GM23248 (cell line): ENCODE measurements around the gene ADPRHL1. TPM values are rescaled to one million over a fixed set of nuclear protein-coding genes. Genes with fewer than 3 reads are reported as not detected.
"Not testable (repeated sequence)": the region's sequence is repeated elsewhere in the genome, so short reads cannot be mapped to it uniquely, and the experiment has no call there.

Source experiments
- DNase-seq: peaks from one replicate; pipeline ENCODE4 v3.0.0-alpha.2; 2015
- H2AFZ ChIP-seq: fragments of 200-600 bp; sonication (generic); 2 replicates; pipeline ENCODE4 v1.6.1; 2016; ENCODE audit warnings: antibody characterized with exemption
- H3F3A ChIP-seq: fragments of 200-600 bp; sonication (generic); 2 replicates; pipeline ENCODE4 v1.6.1; 2016; ENCODE audit warnings: mild to moderate bottlenecking, antibody characterized with exemption, mixed run types; ENCODE audit not compliant: insufficient read depth
- H3K27ac ChIP-seq: fragments of 200-600 bp; sonication (generic); 2 replicates; pipeline ENCODE4 v1.5.1; 2016; ENCODE audit warnings: mild to moderate bottlenecking
- H3K27me3 ChIP-seq: fragments of 200-600 bp; sonication (generic); replicated peaks from 2 replicates; pipeline ENCODE4 v1.6.1; 2016; ENCODE audit warnings: mild to moderate bottlenecking; ENCODE audit not compliant: insufficient read depth
- H3K36me3 ChIP-seq: fragments of 200-600 bp; sonication (generic); 2 replicates; pipeline ENCODE4 v1.6.1; 2016; ENCODE audit warnings: low read depth, mild to moderate bottlenecking
- H3K4me1 ChIP-seq: fragments of 200-600 bp; sonication (generic); 2 replicates; pipeline ENCODE4 v1.6.1; 2016; ENCODE audit warnings: mild to moderate bottlenecking; ENCODE audit not compliant: insufficient read depth
- H3K4me2 ChIP-seq: fragments of 200-600 bp; sonication (generic); one replicate; pipeline ENCODE4 v1.6.1; 2016; ENCODE audit warnings: mild to moderate bottlenecking; ENCODE audit not compliant: unreplicated experiment
- H3K4me3 ChIP-seq: fragments of 200-600 bp; sonication (generic); 2 replicates; pipeline ENCODE4 v1.5.1; 2016; ENCODE audit warnings: mild to moderate bottlenecking
- H3K79me2 ChIP-seq: fragments of 200-600 bp; sonication (generic); 2 replicates; pipeline ENCODE4 v1.6.1; 2016; ENCODE audit warnings: mild to moderate bottlenecking; ENCODE audit not compliant: insufficient read depth
- H3K9ac ChIP-seq: fragments of 200-600 bp; sonication (generic); 2 replicates; pipeline ENCODE4 v1.6.1; 2016; ENCODE audit warnings: mild to moderate bottlenecking
- H3K9me2 ChIP-seq: fragments of 200-600 bp; sonication (generic); 2 replicates; pipeline ENCODE4 v1.6.1; 2016; ENCODE audit warnings: mixed run types, mild to moderate bottlenecking, moderate library complexity; ENCODE audit not compliant: insufficient read depth
- H3K9me3 ChIP-seq: fragments of 200-600 bp; sonication (generic); one replicate; pipeline ENCODE4 v1.6.1; 2017; ENCODE audit warnings: low read depth
- H4K20me1 ChIP-seq: fragments of 200-600 bp; sonication (generic); 2 replicates; pipeline ENCODE4 v1.6.0; 2016; ENCODE audit not compliant: insufficient read depth
- EZH2 ChIP-seq: fragments of 200-600 bp; sonication (generic); IDR thresholded peaks from 2 replicates; pipeline ENCODE4 v1.6.1; 2018; ENCODE audit warnings: antibody characterized with exemption, mild to moderate bottlenecking; ENCODE audit not compliant: insufficient read depth, poor library complexity, severe bottlenecking
- EZH2phosphoT487 ChIP-seq: fragments of 200-600 bp; sonication (generic); IDR thresholded peaks from 2 replicates; pipeline ENCODE4 v1.6.1; 2018; ENCODE audit warnings: antibody characterized with exemption, moderate library complexity, mild to moderate bottlenecking, low read depth; ENCODE audit not compliant: insufficient read depth
- WGBS, 2 experiments: methylation state at CpG; one replicate each; pipeline ENCODE4 v1.1.6; 2015 to 2017; ENCODE audit warnings: low lambda C conversion rate in 2 of 2, low coverage in 1 of 2; ENCODE audit errors: missing lambda C conversion rate in 2 of 2; 5-methylcytosine and 5-hydroxymethylcytosine counted together
- in situ Hi-C: fragments of 300-500 bp; cut with MboI; formaldehyde crosslinking; loops from 2 replicates; pipeline ENCODE4 v1.15.0; 2020
- polyA plus RNA-seq: library from polyadenylated mRNA; unstranded; fragments of >200 nt; fragmentation: Nextera tagmentation; extraction: Ambion mirVana; gene quantifications from 2 replicates; pipeline ENCODE4 v1.2.1, GENCODE V29; 2016
- total RNA-seq: library from RNA; depleted of rRNA; stranded (reverse); fragments of >200 nt; shearing (Covaris generic); gene quantifications from 2 replicates; pipeline ENCODE4 v1.2.3, GENCODE V29; 2014

Gene ADPRHL1
- total and polyA plus RNA-seq, 2 experiments from 2014 or later = 1.8 to 2.2 TPM

DNA sequence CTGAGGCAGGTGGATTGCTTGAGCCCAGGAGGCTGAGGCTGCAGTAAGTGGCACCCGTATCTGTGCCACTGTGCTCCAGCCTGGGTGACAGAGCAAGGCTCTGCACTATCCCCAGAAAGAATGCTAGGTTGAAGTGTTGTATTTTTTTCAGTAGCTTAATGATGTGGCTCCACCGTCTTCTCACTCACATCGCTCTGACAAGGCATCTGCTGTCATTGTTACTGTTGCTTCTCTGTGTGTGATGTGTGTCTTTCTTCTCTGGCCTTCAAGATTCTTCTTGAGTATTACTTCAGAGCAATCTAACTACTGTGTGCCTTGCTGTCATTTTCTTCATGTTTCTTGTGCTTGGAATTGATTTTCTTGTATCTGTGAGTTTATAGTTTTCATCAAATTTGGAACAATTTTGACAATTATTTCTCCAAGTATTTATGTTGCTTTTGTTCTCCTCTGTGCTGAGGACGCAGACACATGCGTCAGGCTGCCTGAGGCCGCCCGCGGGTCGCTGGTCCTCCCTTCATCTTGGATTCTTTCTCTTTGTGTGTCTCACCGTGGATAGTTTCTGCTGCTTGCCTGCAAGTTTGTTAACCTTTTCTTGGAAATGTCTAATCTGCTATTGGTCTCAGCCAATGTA lies 10.8 kb downstream of the ADPRHL1 start:
- no peak for DNase-seq
- 82 to 84% methylated on average over 10 of the region's 10 CpGs for WGBS, 2 experiments

GRCh38 chr13:113441661-113442060 lies 11.6 kb downstream of the ADPRHL1 start:
- H3K4me2 ChIP-seq = no peak overlapping the region
- WGBS, 2 experiments = 96 to 98% methylated on average over 29 of the region's 29 CpGs
- no peak for TF ChIP-seq EZH2phosphoT487
- TF ChIP-seq EZH2 = no peak
- H3K27ac ChIP-seq = no peak overlapping the region
- no peaks in the 10 kb centered on the region for H3F3A ChIP-seq
- no peak overlapping the region for H2AFZ ChIP-seq
- no peaks in the 10 kb centered on the region for H3K79me2 ChIP-seq
- H3K36me3 ChIP-seq = peaks cover 5% of the 10 kb centered on the region; the same call in 1 of the 2 replicates
- H3K9me3 ChIP-seq = no peaks in the 10 kb centered on the region
- H3K4me3 ChIP-seq = no peak overlapping the region
- H3K4me1 ChIP-seq = no peaks in the 10 kb centered on the region
- H4K20me1 ChIP-seq = no peaks in the 10 kb centered on the region
- DNase-seq = no peak
- in situ Hi-C loops = no loop called here
- H3K9me2 ChIP-seq = no peaks in the 10 kb centered on the region
- H3K9ac ChIP-seq = no peak overlapping the region
- H3K27me3 ChIP-seq = no peaks in the 10 kb centered on the region

More for the DNA sequence above, 10.8 kb downstream of the ADPRHL1 start:
- TF ChIP-seq EZH2phosphoT487 (no peak), EZH2 (no peak)
- Histone ChIP-seq H2AFZ (no peak overlapping the region), H3K36me3 (peaks cover 5% of the 10 kb centered on the region; the same call in 1 of the 2 replicates), H3K27ac (no peak overlapping the region), H3K4me3 (no peak overlapping the region), H3F3A (no peaks in the 10 kb centered on the region), H3K9ac (no peak overlapping the region), H3K27me3 (no peaks in the 10 kb centered on the region), H3K4me2 (no peak overlapping the region), H4K20me1 (no peaks in the 10 kb centered on the region), H3K79me2 (no peaks in the 10 kb centered on the region), H3K4me1 (no peaks in the 10 kb centered on the region), H3K9me3 (no peaks in the 10 kb centered on the region), H3K9me2 (no peaks in the 10 kb centered on the region)
- in situ Hi-C loops = no loop called here

DNA sequence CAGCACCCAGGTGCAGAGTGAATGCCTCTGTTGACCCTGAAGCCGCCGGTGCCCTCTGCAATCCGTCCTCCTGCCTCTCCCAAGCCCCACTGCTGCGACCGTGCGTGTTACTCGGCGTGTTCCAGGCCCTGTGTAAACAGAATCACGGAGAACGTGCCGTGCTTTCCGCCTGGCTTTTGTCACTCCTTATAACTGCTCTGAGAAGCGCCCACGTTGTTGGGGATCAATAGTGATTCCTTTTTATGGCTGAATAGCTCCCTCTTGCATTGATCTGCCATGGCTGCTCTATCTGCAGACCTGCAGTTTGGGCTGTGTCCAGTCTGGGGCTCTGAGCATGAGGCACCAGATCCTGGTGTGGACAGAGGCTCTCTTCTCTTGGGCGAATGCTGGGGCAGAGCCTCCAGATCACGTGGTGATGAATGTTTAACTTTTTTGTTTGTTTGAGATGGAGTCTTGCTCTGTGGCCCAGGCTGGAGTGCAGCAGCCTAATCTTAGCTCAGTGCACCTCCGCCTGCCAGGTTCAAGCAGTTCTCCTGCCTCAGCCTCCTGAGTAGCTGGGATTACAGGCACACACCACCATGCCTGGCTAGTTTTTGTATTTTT lies 15.8 kb downstream of the ADPRHL1 start:
- H3K9me2 ChIP-seq = no peaks in the 10 kb centered on the region
- H3K9me3 ChIP-seq = no peaks in the 10 kb centered on the region
- H3K79me2 ChIP-seq = no peaks in the 10 kb centered on the region
- no peaks in the 10 kb centered on the region for H3K4me1 ChIP-seq
- no peaks in the 10 kb centered on the region for H4K20me1 ChIP-seq
- no peaks in the 10 kb centered on the region for H3F3A ChIP-seq
- no peak overlapping the region for H2AFZ ChIP-seq
- DNase-seq = peak; percentile 36
- in situ Hi-C loops = no loop called here
- H3K27ac ChIP-seq = no peak overlapping the region
- no peak overlapping the region for H3K4me3 ChIP-seq
- H3K27me3 ChIP-seq = no peaks in the 10 kb centered on the region
- no peak overlapping the region for H3K9ac ChIP-seq
- TF ChIP-seq EZH2phosphoT487 = no peak
- TF ChIP-seq EZH2 = no peak
- WGBS, 2 experiments = 70 to 72% methylated on average over 16 to 17 of the region's 17 CpGs
- H3K36me3 ChIP-seq = no peaks in the 10 kb centered on the region
- H3K4me2 ChIP-seq = no peak overlapping the region

DNA sequence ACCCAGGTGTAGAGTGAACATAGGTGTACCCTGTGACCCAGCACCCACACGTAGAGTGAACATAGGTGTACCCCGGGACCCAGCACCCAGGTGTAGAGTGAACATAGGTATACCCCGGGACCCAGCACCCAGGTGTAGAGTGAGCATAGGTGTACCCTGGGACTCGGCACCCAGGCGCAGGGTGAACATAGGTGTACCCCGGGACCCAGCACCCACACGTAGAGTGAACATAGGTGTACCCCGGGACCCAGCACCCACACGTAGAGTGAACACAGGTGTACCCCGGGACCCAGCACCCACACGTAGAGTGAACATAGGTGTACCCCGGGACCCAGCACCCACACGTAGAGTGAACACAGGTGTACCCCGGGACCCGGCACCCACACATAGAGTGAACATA lies 16.4 kb downstream of the ADPRHL1 start:
- H3K27ac ChIP-seq, H3F3A ChIP-seq, H3K27me3 ChIP-seq, H2AFZ ChIP-seq, H3K9me3 ChIP-seq, DNase-seq, H4K20me1 ChIP-seq, H3K4me1 ChIP-seq, H3K4me3 ChIP-seq, H3K79me2 ChIP-seq, in situ Hi-C loops, H3K9me2 ChIP-seq, H3K9ac ChIP-seq, H3K36me3 ChIP-seq, H3K4me2 ChIP-seq: not testable (repeated sequence)
- WGBS, 2 experiments = 83 to 95% methylated on average over 3 to 15 of the region's 15 CpGs

GRCh38 chr13:113435907-113436306 lies 17.4 kb downstream of the ADPRHL1 start:
- H3K9me3 ChIP-seq, in situ Hi-C loops, H3F3A ChIP-seq, H3K27ac ChIP-seq, DNase-seq, H3K4me3 ChIP-seq, H3K9me2 ChIP-seq, H3K79me2 ChIP-seq, H3K36me3 ChIP-seq, H2AFZ ChIP-seq, H3K9ac ChIP-seq, H3K4me2 ChIP-seq, H4K20me1 ChIP-seq, H3K4me1 ChIP-seq, H3K27me3 ChIP-seq: not testable (repeated sequence)
- 93% methylated on average over 11 to 15 of the region's 15 CpGs for WGBS, 2 experiments
